ENCODE data around the gene TMEM225B. TPM values are rescaled to one million over a fixed set of nuclear protein-coding genes. Genes with fewer than 3 reads are reported as not detected.

TMEM225B gene
- total and polyA plus RNA-seq, 4 donors, result 0.31 to 1.4 (median 0.75) TPM

DNA sequence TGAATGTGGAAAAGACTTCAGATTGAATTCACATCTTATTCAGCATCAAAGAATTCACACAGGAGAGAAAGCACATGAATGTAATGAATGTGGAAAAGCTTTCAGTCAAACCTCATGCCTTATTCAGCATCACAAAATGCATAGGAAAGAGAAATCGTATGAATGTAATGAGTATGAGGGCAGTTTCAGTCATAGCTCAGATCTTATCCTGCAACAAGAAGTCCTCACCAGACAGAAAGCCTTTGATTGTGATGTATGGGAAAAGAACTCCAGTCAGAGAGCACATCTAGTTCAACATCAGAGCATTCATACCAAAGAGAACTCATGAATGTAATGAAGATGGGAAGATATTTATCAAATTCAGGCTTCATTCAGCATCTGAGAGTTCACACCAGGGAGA is 24.8 kb upstream of the TMEM225B start:
- H3K36me3 ChIP-seq (ENCODE audit: control insufficient read depth in 4 of 4, insufficient read depth in 4 of 4, low read length in 4 of 4), result peaks cover 0 to 29% (median 15%) of the 10 kb centered on the region in 4 donors
- no peaks in the 10 kb centered on the region for H3K27me3 ChIP-seq (ENCODE audit: control insufficient read depth in 3 of 3, insufficient read depth in 3 of 3, low read length in 2 of 3)
- no peak for ATAC-seq (ENCODE audit: insufficient read depth, low FRiP score)
- H3K27ac ChIP-seq (ENCODE audit: low read depth in 1 of 2, low read length in 1 of 2), result no peak overlapping the region
- no peak overlapping the region for H3K4me3 ChIP-seq
- TF ChIP-seq, protein P1, sequence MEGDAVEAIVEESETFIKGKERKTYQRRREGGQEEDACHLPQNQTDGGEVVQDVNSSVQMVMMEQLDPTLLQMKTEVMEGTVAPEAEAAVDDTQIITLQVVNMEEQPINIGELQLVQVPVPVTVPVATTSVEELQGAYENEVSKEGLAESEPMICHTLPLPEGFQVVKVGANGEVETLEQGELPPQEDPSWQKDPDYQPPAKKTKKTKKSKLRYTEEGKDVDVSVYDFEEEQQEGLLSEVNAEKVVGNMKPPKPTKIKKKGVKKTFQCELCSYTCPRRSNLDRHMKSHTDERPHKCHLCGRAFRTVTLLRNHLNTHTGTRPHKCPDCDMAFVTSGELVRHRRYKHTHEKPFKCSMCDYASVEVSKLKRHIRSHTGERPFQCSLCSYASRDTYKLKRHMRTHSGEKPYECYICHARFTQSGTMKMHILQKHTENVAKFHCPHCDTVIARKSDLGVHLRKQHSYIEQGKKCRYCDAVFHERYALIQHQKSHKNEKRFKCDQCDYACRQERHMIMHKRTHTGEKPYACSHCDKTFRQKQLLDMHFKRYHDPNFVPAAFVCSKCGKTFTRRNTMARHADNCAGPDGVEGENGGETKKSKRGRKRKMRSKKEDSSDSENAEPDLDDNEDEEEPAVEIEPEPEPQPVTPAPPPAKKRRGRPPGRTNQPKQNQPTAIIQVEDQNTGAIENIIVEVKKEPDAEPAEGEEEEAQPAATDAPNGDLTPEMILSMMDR (IDR thresholded peaks at IDR 0.05; ENCODE audit: control extremely low read depth, extremely low read depth), result no peak
- no peaks in the 10 kb centered on the region for H3K9me3 ChIP-seq (ENCODE audit: control insufficient read depth in 4 of 4, insufficient read depth in 3 of 4, low read length in 3 of 4)
- WGBS, 2 donors, result 96 to 97% methylated on average over 1 of the region's 1 CpG
- H3K4me1 ChIP-seq (ENCODE audit: control insufficient read depth in 5 of 5, insufficient read depth in 5 of 5, low read length in 5 of 5), result peaks cover 0 to 4% (median 0%) of the 10 kb centered on the region in 5 donors
- DNase-seq, result no peak
- H3K9ac ChIP-seq (ENCODE audit: insufficient read depth in 1 of 2, low read length in 2 of 2), result no peak overlapping the region

DNA sequence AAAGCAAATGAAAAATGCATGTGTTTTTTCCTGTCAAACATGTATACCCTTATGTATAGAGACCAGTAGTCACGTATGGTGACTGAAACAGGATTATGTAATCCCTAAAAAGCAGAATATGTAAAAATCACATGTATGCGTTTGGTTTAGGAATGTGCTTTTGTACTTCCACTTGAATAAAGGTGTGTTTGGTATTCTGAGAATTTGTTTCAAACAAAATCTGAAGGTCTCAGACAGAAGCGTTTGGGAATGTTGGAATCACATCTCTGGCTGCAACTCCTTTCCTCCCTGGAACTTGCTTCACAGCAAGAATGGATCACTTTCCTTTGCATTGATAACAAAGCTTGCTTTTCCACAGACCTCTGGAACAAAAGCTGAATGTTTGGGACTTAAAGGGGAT is 21.8 kb upstream of the TMEM225B start:
- Histone ChIP-seq H3K4me3 (no peak overlapping the region), H3K27me3 (ENCODE audit: control insufficient read depth in 3 of 3, insufficient read depth in 3 of 3, low read length in 2 of 3) (no peaks in the 10 kb centered on the region), H3K27ac (ENCODE audit: low read depth in 1 of 2, low read length in 1 of 2) (no peak overlapping the region), H3K4me1 (ENCODE audit: control insufficient read depth in 5 of 5, insufficient read depth in 5 of 5, low read length in 5 of 5) (peaks cover 0 to 10% (median 3%) of the 10 kb centered on the region in 5 donors), H3K9me3 (ENCODE audit: control insufficient read depth in 4 of 4, insufficient read depth in 3 of 4, low read length in 3 of 4) (no peaks in the 10 kb centered on the region), H3K9ac (ENCODE audit: insufficient read depth in 1 of 2, low read length in 2 of 2) (no peak overlapping the region), H3K36me3 (ENCODE audit: control insufficient read depth in 4 of 4, insufficient read depth in 4 of 4, low read length in 4 of 4) (peaks cover 0 to 21% (median 10%) of the 10 kb centered on the region in 4 donors)
- WGBS, 2 donors, result 62 to 68% methylated on average over 3 of the region's 3 CpGs
- ATAC-seq (ENCODE audit: insufficient read depth, low FRiP score), result no peak
- DNase-seq, result no peak
- TF ChIP-seq, protein P1 (IDR thresholded peaks at IDR 0.05; ENCODE audit: control extremely low read depth, extremely low read depth), result no peak

DNA sequence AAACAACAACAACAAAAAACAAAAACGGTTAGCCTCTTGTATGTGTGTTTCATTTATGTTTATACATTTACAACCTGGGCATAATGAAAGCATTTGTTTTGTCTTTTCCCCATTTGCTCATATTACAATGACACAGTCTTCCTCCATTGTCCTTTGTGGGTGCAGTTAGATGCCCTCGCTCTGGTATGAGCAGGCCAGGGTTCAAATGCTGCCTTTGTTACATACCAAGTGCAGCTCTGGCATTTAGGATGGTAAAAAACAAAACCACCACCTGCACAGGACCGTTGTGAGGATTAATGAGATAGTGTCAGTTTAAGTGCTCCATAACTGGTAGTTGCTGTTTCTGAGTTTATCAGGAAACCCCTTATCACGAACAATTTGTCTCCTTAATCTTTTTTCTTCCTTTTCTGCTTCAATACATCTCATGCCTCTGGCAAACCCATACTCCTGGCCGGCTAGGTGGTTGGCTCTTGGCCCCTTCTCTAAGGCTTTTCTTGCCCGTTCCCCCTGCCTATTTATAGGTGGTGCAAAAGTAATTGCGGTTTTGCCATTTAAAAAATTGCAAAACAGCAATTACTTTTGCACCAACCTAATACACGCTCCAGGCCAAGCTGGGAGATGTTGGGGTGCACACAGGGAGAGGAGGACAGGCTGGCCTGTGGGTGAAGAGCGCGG is 18.6 kb upstream of the TMEM225B start:
- Histone ChIP-seq H3K9ac (ENCODE audit: insufficient read depth in 1 of 2, low read length in 2 of 2) (peak overlapping the region; percentile 60 to 93), H3K27me3 (ENCODE audit: control insufficient read depth in 3 of 3, insufficient read depth in 3 of 3, low read length in 2 of 3) (no peaks in the 10 kb centered on the region), H3K4me1 (ENCODE audit: control insufficient read depth in 5 of 5, insufficient read depth in 5 of 5, low read length in 5 of 5) (peaks cover 0 to 10% (median 3%) of the 10 kb centered on the region in 5 donors), H3K36me3 (ENCODE audit: control insufficient read depth in 4 of 4, insufficient read depth in 4 of 4, low read length in 4 of 4) (peaks cover 0 to 3% (median 0%) of the 10 kb centered on the region in 4 donors), H3K9me3 (ENCODE audit: control insufficient read depth in 4 of 4, insufficient read depth in 3 of 4, low read length in 3 of 4) (no peaks in the 10 kb centered on the region), H3K4me3 (peak overlapping the region; percentile 34), H3K27ac (ENCODE audit: low read depth in 1 of 2, low read length in 1 of 2) (no peak overlapping the region)
- TF ChIP-seq, protein P1 (IDR thresholded peaks at IDR 0.05; ENCODE audit: control extremely low read depth, extremely low read depth), result no peak
- ATAC-seq (ENCODE audit: insufficient read depth, low FRiP score), result no peak
- DNase-seq, result peak in 1 of 3 donors; percentile 15
- WGBS, 2 donors, result 44 to 51% methylated on average over 10 of the region's 10 CpGs

All from lung (tissue), 12 donors.